ENCODE measurements around the gene CSNK2A2. TPM values are rescaled to one million over a fixed set of nuclear protein-coding genes. Genes with fewer than 3 reads are reported as not detected.

CSNK2A2 gene
- total and polyA plus RNA-seq, 9 of the 15 experiments (the other 6 are each of a cell fraction or from before 2014, with no cell fraction given), result 20.8 to 109 (median 44.7) TPM

- TF ChIP-seq KDM4B (IDR thresholded peaks at IDR 0.05; ENCODE audit: borderline replicate concordance in 2 of 2, low read depth in 1 of 2), result 0 out of 4 replicates have a peak, but pooled peaks of 1 of the 2 experiments have one; percentile 42
- 0 out of 2 replicates have a peak, but pooled peaks have one; percentile 29 for TF ChIP-seq MBD2 (IDR thresholded peaks at IDR 0.05; ENCODE audit: borderline replicate concordance, low read depth)
- 0 out of 2 replicates have a peak, but pooled peaks have one; percentile 6 for TF ChIP-seq BHLHE40 (IDR thresholded peaks at IDR 0.05; ENCODE audit: low read length)
- TF ChIP-seq STAG1 (CRISPR knock-in tag; IDR thresholded peaks at IDR 0.05; ENCODE audit: borderline replicate concordance), result no peak
- TF ChIP-seq GATAD2B (IDR thresholded peaks at IDR 0.05; ENCODE audit: borderline replicate concordance), result peak; percentile 78; the same call in 1 of the 2 replicates
- TF ChIP-seq ZBTB7A (IDR thresholded peaks at IDR 0.05; ENCODE audit: borderline replicate concordance, control insufficient read depth, low read depth, low read length), result peak; percentile 80; the same call in 1 of the 2 replicates
- peak; percentile 68 for TF ChIP-seq HCFC1 (IDR thresholded peaks at IDR 0.05; ENCODE audit: low read depth, low read length)
- no peak for TF ChIP-seq ZNF140 (CRISPR knock-in tag; IDR thresholded peaks at IDR 0.05)
- peak; percentile 25; the same call in 1 of the 2 replicates for TF ChIP-seq ELF4 (CRISPR knock-in tag; IDR thresholded peaks at IDR 0.05)
- TF ChIP-seq RBBP5 (IDR thresholded peaks at IDR 0.05; ENCODE audit: borderline replicate concordance, insufficient read depth, low read length, poor library complexity, severe bottlenecking), result peak; percentile 83
- TF ChIP-seq POLR2A (conservative IDR thresholded peaks at IDR 0.05), result peak; percentile 62
- TF ChIP-seq DPF2 (IDR thresholded peaks at IDR 0.05), result peak; percentile 24; the same call in 1 of the 2 replicates
- no peak for TF ChIP-seq BMI1 (IDR thresholded peaks at IDR 0.05; ENCODE audit: low read length)
- TF ChIP-seq HMGN3 (IDR thresholded peaks at IDR 0.05; ENCODE audit: borderline replicate concordance, extremely low read depth, insufficient read length, low read depth, low read length), result peak; percentile 74
- no peak for TF ChIP-seq E2F3 (CRISPR knock-in tag; IDR thresholded peaks at IDR 0.05)
- TF ChIP-seq HLTF (IDR thresholded peaks at IDR 0.05), result peak; percentile 48; the same call in 1 of the 2 replicates
- TF ChIP-seq EHMT2 (IDR thresholded peaks at IDR 0.05), result no peak
- 0 out of 2 replicates have a peak, but pooled peaks have one; percentile 28 for TF ChIP-seq ARID1B (IDR thresholded peaks at IDR 0.05)
- TF ChIP-seq, protein P1, sequence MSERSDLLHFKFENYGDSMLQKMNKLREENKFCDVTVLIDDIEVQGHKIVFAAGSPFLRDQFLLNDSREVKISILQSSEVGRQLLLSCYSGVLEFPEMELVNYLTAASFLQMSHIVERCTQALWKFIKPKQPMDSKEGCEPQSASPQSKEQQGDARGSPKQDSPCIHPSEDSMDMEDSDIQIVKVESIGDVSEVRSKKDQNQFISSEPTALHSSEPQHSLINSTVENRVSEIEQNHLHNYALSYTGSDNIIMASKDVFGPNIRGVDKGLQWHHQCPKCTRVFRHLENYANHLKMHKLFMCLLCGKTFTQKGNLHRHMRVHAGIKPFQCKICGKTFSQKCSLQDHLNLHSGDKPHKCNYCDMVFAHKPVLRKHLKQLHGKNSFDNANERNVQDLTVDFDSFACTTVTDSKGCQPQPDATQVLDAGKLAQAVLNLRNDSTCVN (CRISPR knock-in tag; IDR thresholded peaks at IDR 0.05), result peak; percentile 49; the same call in 1 of the 2 replicates
- TF ChIP-seq, protein P2, sequence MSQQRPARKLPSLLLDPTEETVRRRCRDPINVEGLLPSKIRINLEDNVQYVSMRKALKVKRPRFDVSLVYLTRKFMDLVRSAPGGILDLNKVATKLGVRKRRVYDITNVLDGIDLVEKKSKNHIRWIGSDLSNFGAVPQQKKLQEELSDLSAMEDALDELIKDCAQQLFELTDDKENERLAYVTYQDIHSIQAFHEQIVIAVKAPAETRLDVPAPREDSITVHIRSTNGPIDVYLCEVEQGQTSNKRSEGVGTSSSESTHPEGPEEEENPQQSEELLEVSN (IDR thresholded peaks at IDR 0.05; ENCODE audit: borderline replicate concordance in 1 of 2, extremely low read depth in 1 of 2, insufficient read depth in 1 of 2, insufficient read length in 1 of 2, low read depth in 1 of 2, low read length in 1 of 2, poor library complexity in 1 of 2, severe bottlenecking in 1 of 2), result peak in 1 of 2 experiments; percentile 45
- no peak for TF ChIP-seq ZNF311 (CRISPR knock-in tag; IDR thresholded peaks at IDR 0.05)
- TF ChIP-seq CCNT2 (IDR thresholded peaks at IDR 0.05; ENCODE audit: borderline replicate concordance, extremely low read depth, insufficient read length, low read depth, low read length), result peak; percentile 78
- no peak for TF ChIP-seq ZNF239 (CRISPR knock-in tag; IDR thresholded peaks at IDR 0.05)
- TF ChIP-seq FOXO4 (CRISPR knock-in tag; IDR thresholded peaks at IDR 0.05), result no peak
- peak; percentile 50; the same call in 1 of the 2 replicates for TF ChIP-seq TOE1 (IDR thresholded peaks at IDR 0.05; ENCODE audit: borderline replicate concordance)
- TF ChIP-seq TOE1 (CRISPR knock-in tag; IDR thresholded peaks at IDR 0.05; ENCODE audit: borderline replicate concordance, low read depth), result no peak
Measured at GRCh38 chr16:58198022-58198683, at the start of gene CSNK2A2 (continued).

Data from K562 (cell line).